ENCODE results near the gene MOCS1.

DNA sequence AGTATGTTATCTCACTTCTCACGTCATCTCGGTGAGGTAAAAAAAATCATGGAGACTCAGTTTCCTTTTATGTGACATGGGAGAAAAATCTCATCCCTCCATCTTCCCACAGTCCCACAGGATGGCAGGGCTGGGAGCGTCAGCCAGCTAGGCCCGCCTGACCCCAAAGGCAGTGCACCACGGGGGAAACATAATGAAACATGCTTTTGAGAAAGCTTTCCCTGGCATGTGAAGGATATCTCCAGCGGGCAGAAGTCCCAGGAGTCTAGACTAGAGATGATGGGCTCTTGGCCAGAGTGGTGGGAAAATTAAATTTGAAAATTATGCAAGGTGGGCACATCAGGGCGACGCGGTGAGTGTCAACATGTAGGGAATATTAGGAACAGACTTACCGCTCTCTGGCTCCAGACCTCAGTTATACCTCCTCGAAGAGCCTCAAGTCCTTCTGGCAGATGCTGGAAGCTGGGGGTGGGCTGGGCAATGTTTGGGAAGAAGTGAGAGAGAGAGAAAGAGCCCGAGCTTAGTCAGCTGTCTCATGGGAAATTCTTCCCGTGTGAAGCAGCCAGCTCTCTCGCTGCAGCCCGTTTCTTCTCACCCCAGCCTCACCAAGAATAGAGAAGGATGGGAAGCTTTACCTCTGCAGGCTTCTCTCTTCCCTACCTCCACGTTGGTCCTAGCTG is 52.3 kb downstream of the MOCS1 start:
- TF ChIP-seq, protein P1, sequence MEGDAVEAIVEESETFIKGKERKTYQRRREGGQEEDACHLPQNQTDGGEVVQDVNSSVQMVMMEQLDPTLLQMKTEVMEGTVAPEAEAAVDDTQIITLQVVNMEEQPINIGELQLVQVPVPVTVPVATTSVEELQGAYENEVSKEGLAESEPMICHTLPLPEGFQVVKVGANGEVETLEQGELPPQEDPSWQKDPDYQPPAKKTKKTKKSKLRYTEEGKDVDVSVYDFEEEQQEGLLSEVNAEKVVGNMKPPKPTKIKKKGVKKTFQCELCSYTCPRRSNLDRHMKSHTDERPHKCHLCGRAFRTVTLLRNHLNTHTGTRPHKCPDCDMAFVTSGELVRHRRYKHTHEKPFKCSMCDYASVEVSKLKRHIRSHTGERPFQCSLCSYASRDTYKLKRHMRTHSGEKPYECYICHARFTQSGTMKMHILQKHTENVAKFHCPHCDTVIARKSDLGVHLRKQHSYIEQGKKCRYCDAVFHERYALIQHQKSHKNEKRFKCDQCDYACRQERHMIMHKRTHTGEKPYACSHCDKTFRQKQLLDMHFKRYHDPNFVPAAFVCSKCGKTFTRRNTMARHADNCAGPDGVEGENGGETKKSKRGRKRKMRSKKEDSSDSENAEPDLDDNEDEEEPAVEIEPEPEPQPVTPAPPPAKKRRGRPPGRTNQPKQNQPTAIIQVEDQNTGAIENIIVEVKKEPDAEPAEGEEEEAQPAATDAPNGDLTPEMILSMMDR (conservative IDR thresholded peaks at IDR 0.05 in 1 of 2, IDR thresholded peaks at IDR 0.05 in 1 of 2; ENCODE audit: low read depth in 1 of 2, low read length in 2 of 2), result no peak
- no peak for TF ChIP-seq EZH2 (IDR thresholded peaks at IDR 0.05; ENCODE audit: low read length, missing control alignments)
